ENCODE results near the gene LHPP.

Gene LHPP

DNA sequence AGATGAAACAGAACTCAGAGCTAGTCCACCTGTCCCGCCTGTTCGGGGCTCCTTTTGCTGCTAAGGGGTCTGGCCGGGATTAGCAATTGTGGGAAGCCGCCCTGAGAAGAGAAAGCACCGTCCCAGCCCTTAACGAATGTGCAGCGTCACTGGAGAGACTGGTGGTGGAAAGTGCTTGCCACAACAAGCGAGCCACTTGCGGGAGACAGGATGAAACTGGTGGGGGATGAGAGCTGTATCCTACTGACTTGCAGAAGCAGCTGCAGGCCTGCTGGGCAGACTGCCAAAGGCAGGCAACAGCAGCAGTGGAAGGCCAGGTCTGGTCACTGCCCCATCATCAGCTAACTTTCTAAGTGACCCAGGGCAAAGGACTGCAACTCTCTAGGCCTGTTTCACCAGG lies 187.1 kb downstream of the LHPP start:
- peak; percentile 70 for DNase-seq

DNA sequence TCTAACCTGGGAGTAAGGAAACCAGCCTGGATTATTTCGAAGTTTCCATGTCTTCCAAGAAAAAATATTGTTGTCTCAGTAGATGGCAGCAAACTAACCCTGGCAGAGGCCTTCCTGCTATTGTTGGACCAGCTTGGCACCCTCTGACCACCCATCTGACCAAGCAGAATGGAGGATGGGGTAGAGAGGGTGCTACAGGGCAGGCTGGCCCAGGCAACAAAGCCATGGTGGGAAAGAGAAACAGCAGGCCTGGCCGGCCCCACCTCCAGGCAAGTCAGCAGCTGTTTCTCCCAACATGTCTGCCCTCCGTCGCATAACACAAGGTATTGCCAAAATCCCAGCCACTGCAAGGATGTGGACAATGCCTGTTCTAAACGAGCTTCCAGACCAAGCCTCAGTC lies 187.6 kb downstream of the LHPP start:
- DNase-seq, result no peak

DNA sequence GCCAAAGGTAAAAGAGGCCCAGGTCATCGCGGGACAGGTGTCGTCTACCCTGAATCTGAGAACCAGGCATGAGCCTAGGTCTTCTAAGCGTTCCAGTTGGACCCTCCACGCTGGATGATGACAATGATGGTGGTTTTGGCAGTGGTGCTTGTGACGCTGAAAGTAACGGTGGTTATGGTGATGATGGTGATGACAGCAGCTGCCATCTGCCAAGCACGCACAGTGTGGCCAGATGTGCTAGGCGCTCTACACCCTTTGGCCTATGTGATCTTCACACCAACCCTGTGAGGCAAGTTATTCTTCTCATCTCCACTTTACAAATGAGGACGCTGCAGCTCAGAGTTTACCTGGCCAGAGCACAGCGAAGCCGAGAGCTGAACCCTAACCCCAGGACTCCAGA lies 188.6 kb downstream of the LHPP start:
- no peak for DNase-seq

DNA sequence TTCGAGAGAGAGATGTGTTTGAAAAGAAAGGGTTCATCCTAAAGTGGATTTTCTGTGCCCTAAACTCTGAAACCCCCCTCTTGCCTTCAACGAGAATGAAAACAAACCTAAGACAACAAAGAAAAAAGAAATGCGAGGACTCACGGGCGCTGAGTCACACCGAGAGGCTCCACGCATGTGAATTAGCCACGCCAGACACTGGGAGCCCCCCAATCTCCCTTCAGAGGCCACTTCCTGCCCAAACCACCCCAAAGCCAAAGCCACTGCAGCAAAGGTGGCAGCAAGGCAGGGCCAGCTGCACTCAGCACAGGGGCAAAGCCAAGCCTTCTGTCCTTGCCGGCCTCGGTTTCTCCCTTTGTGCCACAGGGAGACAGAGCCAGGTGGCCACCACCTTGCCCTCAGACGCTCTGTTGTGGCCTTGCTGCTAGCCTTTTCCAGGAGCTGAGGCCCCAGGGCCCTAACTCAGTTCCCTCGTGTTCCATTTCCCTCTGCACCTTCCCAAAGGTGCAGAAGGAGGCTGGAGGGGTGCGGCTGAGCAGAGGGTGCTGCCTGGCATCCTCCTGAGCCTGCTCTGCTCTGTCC lies 189.3 kb downstream of the LHPP start:
- DNase-seq, result peak; percentile 77

DNA sequence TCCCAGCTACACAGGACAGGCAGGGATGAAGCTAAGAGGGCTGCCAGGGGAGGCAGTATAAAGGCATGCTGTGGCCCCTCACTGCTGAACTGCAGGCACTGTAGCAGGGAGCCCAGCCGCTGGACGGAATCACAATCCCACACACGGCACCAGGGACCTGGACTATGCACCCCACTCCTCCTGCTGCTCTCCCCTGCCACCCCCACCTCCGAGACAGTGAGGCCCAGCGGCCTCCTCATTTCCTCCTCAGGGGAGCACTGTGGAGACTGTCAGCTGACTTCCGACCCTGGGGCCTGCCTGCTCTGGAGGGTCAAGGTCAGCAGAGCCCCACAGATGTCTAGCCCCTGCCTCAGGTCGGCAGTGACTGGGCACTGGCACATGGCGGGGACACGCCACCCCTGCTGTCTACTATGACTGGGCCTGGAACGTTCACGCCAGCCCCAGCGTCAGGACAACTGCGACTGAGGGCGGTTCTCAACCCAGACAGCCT lies 189.8 kb downstream of the LHPP start:
- no peak for DNase-seq

DNA sequence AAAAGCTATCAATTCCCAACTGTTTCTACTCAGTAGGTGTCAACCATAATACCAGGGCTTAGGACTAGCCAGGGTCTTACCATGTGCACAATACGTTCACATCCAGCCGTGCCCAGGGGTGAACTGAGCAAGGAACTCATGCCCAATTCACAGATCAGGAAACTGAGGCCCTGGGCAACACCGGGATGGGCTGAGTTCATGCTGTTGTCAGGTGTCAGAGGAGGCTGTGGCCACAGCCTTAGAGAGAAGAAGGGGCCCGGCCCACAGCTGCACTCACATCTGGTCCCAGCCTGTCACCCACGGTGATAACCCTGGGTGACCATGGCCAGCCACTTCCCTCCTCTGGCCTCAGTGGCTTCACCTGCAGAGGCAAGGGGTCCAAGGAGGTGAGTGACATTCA lies 190.6 kb downstream of the LHPP start:
- DNase-seq, result no peak

DNA sequence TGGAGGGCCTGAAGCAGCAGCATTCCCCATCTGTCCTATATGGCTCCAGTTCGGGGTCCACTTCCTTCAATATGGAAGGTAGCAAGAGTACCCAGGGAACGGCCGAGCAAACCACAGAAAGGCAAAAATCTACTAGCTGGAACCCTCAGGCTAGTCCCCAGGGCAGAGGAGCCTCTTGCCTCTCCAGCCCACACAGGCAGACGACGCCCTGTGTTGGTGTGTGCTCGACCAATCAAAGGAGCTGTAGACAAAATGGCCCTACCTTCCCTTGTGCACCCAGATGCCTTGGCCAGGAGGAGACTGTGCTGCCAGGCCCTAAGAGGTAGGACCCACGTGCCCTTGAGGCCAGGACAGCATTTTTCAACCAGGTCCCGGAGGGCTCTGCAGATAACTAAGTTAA lies 191.1 kb downstream of the LHPP start:
- DNase-seq, result no peak

DNA sequence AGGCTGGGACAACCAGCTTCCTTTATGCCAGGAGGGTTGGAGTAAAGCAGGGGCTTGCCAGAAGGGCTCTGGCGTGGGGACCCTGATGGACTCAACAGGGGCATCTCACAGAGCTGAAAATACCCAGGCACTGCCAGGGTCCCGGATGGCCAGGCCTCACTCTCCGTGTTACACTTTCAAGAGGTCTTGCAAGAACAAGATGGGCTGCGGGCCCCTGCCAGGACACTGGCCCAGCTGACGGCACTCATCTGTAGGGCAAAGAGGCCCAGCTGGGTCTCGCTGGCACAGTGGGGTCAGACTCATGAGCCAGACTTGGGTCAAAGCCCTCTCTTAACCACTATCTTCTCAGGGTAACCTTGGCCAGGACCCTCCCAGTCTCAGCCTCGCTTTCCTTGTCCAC lies 191.7 kb downstream of the LHPP start:
- DNase-seq, result no peak

DNA sequence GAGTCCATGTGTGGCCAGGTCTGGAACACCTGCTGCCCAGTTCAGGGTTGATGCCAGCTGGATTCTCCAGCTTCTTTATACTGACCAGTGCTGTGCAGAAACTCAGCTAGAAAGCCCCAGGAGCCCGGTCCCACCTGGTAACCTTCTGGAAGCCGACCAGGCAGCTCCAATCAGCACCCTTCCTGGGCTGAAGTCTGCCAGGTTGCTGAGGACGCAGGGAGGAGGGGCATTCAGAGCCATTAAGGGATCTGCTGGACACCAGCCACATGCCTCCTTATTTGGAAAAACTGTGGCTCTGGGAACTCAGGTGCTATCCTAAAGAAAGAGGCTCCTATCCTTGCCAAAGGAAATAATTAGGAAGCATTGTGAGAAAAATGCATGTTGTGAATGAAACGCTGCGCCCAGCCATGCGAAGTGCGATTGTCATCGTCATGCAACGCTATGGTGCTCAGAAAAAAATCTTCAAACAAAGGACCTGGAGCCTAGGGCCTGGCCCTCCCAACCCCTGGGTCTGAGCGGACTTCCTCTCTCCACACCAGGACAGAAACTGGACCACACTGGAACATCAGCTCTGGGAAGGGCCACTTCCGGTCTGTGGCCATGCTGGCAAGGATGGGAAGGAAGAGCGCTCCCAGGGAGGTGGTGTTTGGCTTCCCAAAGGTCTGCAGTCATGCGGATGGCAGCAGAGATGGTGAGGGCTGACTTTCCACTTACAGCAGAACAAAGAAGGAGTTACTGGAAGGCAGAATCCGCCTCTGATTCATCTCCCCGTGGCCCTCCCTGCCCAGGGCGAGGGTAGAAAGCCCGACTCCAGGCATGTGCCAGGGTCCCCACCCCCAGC lies 192.4 kb downstream of the LHPP start:
- no peak for DNase-seq

DNA sequence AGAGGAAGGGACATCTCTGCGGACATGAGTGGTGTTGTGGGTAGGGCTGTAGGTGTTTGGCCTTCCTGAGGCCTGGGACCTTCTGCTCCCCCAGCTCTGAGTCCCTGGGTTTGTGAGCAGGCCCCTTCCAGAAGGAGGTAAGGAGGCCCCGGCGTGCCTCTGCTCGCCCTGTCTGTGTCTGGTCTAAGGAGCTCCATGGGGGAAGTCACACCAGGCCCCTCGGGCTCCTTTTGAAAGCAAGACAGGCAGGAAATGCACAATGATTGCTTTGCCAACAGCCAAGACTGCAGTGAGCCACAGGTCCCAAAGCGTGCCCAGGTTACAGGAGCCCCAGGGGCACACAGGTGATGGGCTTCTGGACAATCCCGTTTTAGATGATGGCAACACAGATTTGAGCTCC lies 193.1 kb downstream of the LHPP start:
- no peak for DNase-seq

DNA sequence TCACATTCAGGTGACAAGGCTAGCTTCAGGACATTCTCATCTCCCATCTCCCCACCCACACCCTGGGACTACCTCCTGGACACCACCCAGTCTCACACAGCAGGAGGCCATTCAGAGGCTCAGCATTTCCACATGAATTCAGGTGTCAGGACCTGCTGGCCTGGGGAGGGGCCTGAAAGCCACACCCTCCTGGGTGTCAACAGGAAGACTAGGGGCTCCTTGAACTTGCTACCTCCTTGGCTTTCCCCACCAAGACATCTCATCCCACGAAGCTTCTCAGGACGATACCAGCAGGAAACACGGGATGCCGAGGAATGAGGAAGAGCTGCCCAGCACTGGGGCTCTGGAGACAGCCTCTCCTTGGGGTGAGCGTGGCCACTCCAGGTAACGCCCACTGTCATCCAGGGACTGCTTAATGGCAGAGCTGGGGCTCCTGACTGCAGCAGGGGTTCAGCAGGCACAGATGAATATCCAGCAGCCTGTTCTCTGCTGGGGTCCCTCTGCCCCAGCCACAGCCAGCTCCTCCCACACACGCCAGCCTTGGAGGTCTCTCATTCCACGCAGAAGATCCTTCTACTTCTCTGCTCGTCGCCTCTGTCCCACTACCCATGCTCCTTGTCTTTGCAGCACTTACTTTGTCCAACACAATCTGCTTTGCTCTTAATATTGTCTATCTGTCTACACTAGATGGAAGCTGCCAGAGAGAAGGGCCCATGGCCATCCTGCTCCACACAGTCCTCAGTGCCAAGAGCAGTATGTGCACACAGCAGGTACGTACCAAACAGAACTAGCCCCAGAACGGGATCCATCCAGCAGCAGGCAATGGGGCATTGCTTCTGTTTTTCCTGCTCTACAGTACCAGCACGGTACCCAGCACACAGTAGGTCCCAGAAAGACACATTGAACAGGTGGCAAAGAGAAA lies 193.8 kb downstream of the LHPP start:
- DNase-seq, result no peak

DNA sequence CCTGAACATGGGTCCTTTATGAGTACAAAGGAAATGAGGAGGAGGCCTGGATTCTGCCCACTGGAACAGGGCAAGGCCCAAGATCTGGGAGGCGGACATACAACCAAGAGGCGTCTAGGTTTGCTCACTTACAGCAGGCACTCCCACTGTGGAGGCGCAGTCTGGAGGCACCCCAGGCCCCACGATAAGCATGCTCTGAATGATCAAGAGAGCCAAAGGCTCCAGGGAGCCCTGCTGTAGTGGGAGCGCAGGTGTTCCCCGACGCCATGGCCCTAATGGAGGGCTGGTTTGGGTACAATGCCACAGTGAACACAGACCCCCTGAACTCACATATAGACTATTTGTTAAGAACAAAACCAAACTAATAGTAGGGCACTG lies 194.5 kb downstream of the LHPP start:
- no peak for DNase-seq

DNA sequence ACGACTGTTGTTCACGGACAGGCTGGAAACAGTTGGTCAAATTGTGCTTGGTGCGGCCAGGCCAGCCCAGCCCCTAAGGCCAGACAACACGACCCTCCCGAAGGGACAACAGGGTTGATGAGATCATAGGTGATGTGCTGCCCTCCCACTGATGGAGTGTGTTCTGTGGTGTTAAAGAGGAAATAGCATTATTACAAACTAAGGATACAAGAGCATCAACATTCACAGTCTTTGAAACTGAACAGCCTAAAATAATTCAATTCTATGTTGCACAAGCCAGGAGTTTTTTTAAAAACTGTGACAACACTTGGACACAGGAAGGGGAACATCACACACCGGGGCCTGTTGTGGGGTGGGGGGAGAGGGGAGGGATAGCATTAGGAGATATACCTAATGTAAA lies 194.9 kb downstream of the LHPP start:
- DNase-seq, result no peak

DNA sequence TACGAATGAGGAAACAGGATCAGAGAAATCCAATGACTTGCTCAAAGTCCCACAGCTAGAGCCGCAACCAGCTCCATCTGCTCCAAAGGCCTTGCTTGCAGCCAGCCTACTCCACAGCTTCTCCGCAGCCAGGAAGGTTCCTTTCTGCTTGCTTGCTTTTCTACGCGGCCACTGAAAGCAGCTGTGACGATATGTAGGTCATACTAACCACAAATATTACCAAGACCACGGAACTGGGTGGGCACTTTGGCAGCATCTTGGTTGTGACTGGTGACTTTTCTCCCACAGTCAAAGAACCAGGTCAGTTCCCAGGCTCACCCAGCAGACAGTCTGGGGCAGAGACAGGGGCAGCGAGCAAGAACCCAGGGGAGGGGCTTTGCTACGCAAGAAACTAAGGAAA lies 196.2 kb downstream of the LHPP start:
- no peak for DNase-seq

DNA sequence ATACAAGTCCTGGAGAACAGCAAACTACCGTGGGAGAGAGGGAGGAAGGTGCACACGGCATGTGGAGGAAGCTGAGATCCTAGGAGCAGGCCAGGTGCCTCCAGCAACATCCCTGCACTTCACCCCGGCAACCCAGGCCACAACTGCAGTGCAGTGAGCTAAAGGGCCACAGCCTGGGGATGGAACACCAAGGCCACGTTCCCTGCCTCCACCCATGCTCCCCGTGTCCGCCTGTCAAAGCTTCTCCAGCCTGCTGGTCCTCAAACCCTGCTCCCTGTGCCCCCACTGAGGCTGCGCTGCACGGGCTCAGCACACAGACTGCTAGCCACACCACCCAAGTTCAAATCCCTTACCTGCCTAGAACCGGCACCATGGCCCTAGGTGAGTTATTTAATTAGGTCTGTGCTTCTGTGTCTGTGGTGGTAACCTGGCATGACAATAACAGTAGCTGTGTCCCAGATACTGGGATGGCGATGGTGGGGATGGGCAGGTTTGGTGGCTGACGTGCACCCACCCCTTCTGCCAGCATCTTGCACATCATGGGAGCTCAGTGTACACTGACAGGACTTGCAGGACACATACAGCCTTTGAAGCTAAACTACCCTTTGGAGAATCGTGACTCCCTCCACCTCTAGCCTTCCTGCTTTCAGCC lies 197.1 kb downstream of the LHPP start:
- no peak for DNase-seq

DNA sequence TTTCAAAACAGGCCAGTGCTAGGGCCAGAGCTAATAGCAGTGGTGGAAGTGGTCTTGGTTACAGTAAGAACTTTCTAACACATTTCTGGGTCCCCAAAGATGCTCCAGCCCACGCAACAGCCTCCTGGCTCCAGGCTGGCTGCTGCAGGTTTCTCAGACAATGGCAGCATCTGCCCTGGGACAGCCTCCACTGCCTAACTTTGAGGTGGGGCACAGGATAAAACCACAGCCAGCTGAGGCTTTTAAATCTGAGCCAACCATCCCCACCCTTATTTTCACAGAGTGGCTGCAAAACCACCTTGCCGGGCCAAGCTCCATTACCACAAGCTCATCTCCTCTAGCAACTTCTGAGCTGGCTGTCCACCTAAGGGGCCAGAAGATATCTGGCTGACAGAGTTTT lies 197.8 kb downstream of the LHPP start:
- DNase-seq, result no peak

DNA sequence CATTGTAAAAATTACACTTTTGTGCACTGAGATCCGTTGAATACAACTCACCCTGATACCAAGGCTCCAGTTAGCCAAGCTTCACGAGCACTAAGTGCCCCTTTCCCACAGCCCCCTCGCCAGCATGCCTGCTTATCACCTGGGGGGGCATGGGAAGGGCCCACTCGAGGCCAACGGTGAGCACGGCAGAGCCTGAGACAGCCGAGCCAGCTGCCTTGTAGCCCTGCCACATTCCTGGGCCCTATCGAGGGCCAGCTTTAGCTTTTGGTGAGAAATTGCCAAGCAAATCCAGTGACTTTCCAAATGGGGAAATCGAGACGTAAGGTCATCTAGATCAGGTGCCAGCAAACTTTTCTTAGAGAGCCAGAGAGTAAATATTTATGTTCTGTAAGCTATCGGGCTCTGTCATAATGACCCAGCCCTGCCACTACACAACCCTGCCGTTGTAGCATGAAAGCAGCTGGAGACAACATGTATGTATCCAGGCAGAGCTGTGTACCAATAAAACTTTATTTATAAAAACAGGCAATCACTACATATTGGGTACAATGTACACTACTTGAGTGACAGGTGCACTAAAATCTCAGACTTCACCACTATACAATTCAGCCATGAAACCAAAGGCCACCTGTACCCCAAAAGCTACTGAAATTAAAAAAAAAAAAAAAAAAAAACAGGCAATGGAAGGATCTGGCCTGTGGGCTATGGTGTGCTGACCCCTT lies 198.9 kb downstream of the LHPP start:
- no peak for DNase-seq

DNA sequence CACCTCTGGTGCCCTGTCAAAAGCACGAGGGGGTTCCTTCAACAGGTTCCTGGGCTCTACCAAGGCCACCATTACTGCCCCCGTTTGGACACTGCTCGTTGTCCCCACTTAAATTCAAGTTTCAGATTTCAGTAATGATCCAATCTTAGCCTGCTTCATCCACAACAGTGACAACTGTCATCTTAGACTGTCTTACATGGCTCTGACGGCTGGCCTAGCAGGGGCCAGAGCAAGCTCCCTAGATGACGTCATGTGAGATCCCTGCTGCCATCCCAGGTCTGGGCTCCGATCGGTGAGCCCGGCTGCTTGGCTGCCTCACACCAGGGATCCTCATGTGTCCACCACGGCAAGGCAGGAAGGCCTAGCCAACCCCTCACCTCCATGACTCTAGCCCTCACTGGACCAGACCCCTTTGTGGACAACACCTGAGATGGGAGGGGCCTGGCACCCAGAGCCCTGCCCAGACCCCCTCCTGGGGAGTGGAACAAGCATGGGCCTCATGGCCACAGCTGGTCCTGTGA lies 200.1 kb downstream of the LHPP start:
- no peak for DNase-seq

DNA sequence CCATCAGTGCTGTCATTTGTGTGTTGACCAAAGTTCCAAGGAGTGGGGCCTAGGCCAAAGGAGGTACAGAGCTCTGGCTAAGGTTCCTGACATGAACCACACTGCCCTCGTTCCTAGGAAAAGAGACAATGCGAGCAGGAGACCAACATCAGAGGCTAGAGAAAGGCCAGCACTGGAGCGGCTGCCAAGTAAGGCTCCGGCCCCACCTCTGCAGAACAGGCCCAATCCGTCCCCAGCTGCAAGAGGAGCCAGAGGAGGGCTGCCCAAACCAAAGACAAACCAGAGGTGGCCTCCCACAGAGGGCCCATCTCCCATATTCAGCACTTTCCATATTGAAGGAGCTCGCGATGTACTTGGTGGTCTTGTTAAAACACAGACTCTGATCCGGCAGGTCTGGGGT lies 201.6 kb downstream of the LHPP start:
- no peak for DNase-seq
